Cardiac fibroblast (primary cell): ENCODE measurements around the gene MYCBPAP.

ENCODE experiments used
- DNase-seq, 2 donors: peaks; one replicate each; pipeline versions ENCODE4 v3.0.0 to v3.0.0-alpha.2; 2010; ENCODE audit warnings: low read depth in 2 of 2
- H3K4me3 ChIP-seq, 2 donors: replicated peaks in 1 of 2; 1 replicate in 1 of 2; 2 replicates in 1 of 2; pipeline ENCODE4 v1.5.1; 2011; ENCODE audit warnings: low read depth in 2 of 2, low read length in 2 of 2, mild to moderate bottlenecking in 2 of 2, moderate library complexity in 1 of 2
- CTCF ChIP-seq: IDR thresholded peaks from one replicate; pipeline ENCODE4 v1.5.1; 2011; ENCODE audit warnings: low read depth, mild to moderate bottlenecking, low read length, inconsistent platforms

Gene MYCBPAP

GRCh38 chr17:50507871-50508572 lies at the start of gene MYCBPAP:
MYCBPAP (plus strand) TSS chr17:50508439; CDS start chr17:50508675, 236 bp downstream.
- no peak for TF ChIP-seq CTCF
- H3K4me3 ChIP-seq = peak within 1 kb of the TSS; percentile 35 to 55
- peak; percentile 77 to 86 for DNase-seq

GRCh38 chr17:50458701-50459676 lies 49.2 kb upstream of the MYCBPAP start:
- TF ChIP-seq CTCF = no peak
- peak in 1 of 2 donors; percentile 46 for DNase-seq
- H3K4me3 ChIP-seq = no peak overlapping the region

GRCh38 chr17:50459756-50460155 lies 48.5 kb upstream of the MYCBPAP start:
- TF ChIP-seq CTCF = no peak
- H3K4me3 ChIP-seq = no peak overlapping the region
- no peak for DNase-seq

- no peak for TF ChIP-seq CTCF
Observed at GRCh38 chr17:50460831-50461526, 47.3 kb upstream of the MYCBPAP start.

GRCh38 chr17:50461550-50462132 lies 46.6 kb upstream of the MYCBPAP start:
- TF ChIP-seq CTCF = no peak
- no peak for DNase-seq
- H3K4me3 ChIP-seq = no peak overlapping the region

More at GRCh38 chr17:50460831-50461526, 47.3 kb upstream of the MYCBPAP start:
- no peak overlapping the region for H3K4me3 ChIP-seq
- DNase-seq = no peak

- no peak for TF ChIP-seq CTCF
- H3K4me3 ChIP-seq = no peak overlapping the region
- DNase-seq = no peak
Observed at GRCh38 chr17:50462446-50462845, 45.8 kb upstream of the MYCBPAP start.
